Measurements from ENCODE around the gene MMEL1. TPM values are rescaled to one million over a fixed set of nuclear protein-coding genes. Genes with fewer than 3 reads are reported as not detected.
"Not testable (repeated sequence)": the region's sequence is repeated elsewhere in the genome, so short reads cannot be mapped to it uniquely, and the experiment has no call there.

The MMEL1 gene
- total and polyA plus RNA-seq, 4 experiments from 2014 or later = 0.67 to 8.1 (median 3.2) TPM

DNA sequence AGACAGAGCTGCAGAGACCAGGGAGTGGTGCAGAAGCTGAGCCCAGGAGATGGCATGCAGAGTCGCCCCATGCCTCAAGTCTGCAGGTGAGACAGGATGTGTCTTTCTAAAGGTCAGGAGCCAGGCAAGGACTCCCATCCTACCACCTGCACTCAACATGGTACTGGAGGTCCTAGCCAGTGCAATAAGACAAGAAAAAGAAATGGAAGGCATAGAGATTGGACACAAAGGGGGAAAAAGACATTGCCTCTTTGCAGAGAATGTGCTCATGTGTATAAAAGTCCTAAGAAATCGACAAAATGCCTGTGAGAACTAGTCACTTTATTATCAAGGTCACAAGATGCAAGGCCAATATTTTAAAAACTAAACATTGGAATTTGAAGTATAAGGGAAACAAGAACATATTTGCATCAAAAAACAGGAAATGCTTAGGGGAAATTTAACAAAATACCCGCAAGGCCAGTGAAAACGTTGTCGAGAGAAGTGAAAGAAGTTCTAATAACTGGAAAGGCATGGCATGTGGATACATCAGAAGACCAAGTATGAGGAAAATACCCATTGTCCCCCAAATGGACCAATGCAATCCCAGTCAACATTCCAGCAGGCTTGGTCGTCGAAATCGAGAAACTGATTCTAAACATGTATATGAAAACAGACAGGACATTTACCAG lies 59.4 kb downstream of the MMEL1 start:
- H3K9me3 Mint-ChIP-seq = peaks cover 0 to 14% (median 5%) of the 10 kb centered on the region in 8 donors
- POLR2A ChIA-PET (ENCODE audit: partially characterized antibody) = interaction anchor here (2.0 kb wide), 1 partner anchor 12 kb away, joined by 5 read pairs; no protein-coding TSS in a partner anchor
- H3K4me3 Mint-ChIP-seq = peak overlapping the region in 2 of 8 donors; percentile 7 to 17

GRCh38 chr1:2571348-2571747 lies 61.5 kb downstream of the MMEL1 start:
- Histone ChIP-seq H3K4me1 (ENCODE audit: insufficient read depth, low read length) (peaks cover 5% of the 10 kb centered on the region), H3K27ac (ENCODE audit: low read depth, low read length) (no peak overlapping the region), H3K4me3 (ENCODE audit: low read length in 2 of 2) (no peak overlapping the region), H3K27me3 (ENCODE audit: insufficient read depth, low read length) (no peaks in the 10 kb centered on the region), H3K36me3 (ENCODE audit: insufficient read depth, low read length) (no peaks in the 10 kb centered on the region), H3K9me3 (ENCODE audit: control insufficient read depth in 1 of 2, low read length in 2 of 2) (no peaks in the 10 kb centered on the region)
- Mint-ChIP-seq H3K36me3 (peaks cover 0 to 4% of the 10 kb centered on the region in 2 donors), H3K9me3 (peaks cover 0 to 14% (median 5%) of the 10 kb centered on the region in 8 donors), H3K27me3 (no peaks in the 10 kb centered on the region), H3K27ac (peak overlapping the region in 1 of 7 donors; percentile 68), H3K4me1 (peaks cover 1 to 15% (median 9%) of the 10 kb centered on the region in 4 donors), H3K4me3 (no peak overlapping the region)
- CTCF ChIA-PET (ENCODE audit: partially characterized antibody) = interaction anchor here (1.7 kb wide), 1 partner anchor 10 kb away, joined by 11 read pairs; no protein-coding TSS in a partner anchor
- POLR2A ChIA-PET (ENCODE audit: partially characterized antibody) = interaction anchor here (1.4 to 2.0 kb wide), 2 partner anchors 10 to 15 kb away, joined by 5 to 8 read pairs; partner anchors contain the start of gene TNFRSF14
- DNase-seq = no peak
- intact Hi-C loops (cut with micrococcal nuclease) = no loop called here

More for the DNA sequence above, 59.4 kb downstream of the MMEL1 start:
- Histone ChIP-seq H3K27me3 (ENCODE audit: insufficient read depth, low read length) (no peaks in the 10 kb centered on the region), H3K9me3 (ENCODE audit: control insufficient read depth in 1 of 2, low read length in 2 of 2) (no peaks in the 10 kb centered on the region), H3K36me3 (ENCODE audit: insufficient read depth, low read length) (no peaks in the 10 kb centered on the region), H3K4me1 (ENCODE audit: insufficient read depth, low read length) (peaks cover 26% of the 10 kb centered on the region), H3K4me3 (ENCODE audit: low read length in 2 of 2) (no peak overlapping the region), H3K27ac (ENCODE audit: low read depth, low read length) (no peak overlapping the region)
- no peaks in the 10 kb centered on the region for H3K27me3 Mint-ChIP-seq
- H3K4me1 Mint-ChIP-seq = peaks cover 6 to 35% (median 18%) of the 10 kb centered on the region in 4 donors
- DNase-seq = no peak
- CTCF ChIA-PET (ENCODE audit: partially characterized antibody) = interaction anchor here (1.4 kb wide), 1 partner anchor 12 kb away, joined by 5 read pairs; no protein-coding TSS in a partner anchor
- peaks cover 0 to 4% of the 10 kb centered on the region in 2 donors for H3K36me3 Mint-ChIP-seq
- peak overlapping the region in 4 of 7 donors; percentile 33 to 46 (median 39) for H3K27ac Mint-ChIP-seq
- intact Hi-C loops (cut with micrococcal nuclease) = no loop called here

GRCh38 chr1:2570332-2570731 lies 62.5 kb downstream of the MMEL1 start:
- no peak overlapping the region for H3K27ac ChIP-seq (ENCODE audit: low read depth, low read length)
- intact Hi-C loops (cut with micrococcal nuclease) = no loop called here
- Mint-ChIP-seq H3K36me3 (peaks cover 0 to 4% of the 10 kb centered on the region in 2 donors), H3K9me3 (peaks cover 0 to 14% (median 5%) of the 10 kb centered on the region in 8 donors), H3K4me3 (no peak overlapping the region), H3K27me3 (no peaks in the 10 kb centered on the region), H3K4me1 (peaks cover 1 to 9% (median 4%) of the 10 kb centered on the region in 4 donors), H3K27ac (peak overlapping the region in 1 of 7 donors; percentile 12)
- no peak for DNase-seq
- H3K36me3 ChIP-seq (ENCODE audit: insufficient read depth, low read length) = no peaks in the 10 kb centered on the region
- no peaks in the 10 kb centered on the region for H3K9me3 ChIP-seq (ENCODE audit: control insufficient read depth in 1 of 2, low read length in 2 of 2)
- POLR2A ChIA-PET (ENCODE audit: partially characterized antibody) = no interaction called here
- no peaks in the 10 kb centered on the region for H3K27me3 ChIP-seq (ENCODE audit: insufficient read depth, low read length)
- no peak overlapping the region for H3K4me3 ChIP-seq (ENCODE audit: low read length in 2 of 2)
- no peaks in the 10 kb centered on the region for H3K4me1 ChIP-seq (ENCODE audit: insufficient read depth, low read length)
- CTCF ChIA-PET (ENCODE audit: partially characterized antibody) = interaction anchor here (1.7 kb wide), 1 partner anchor 9 kb away, joined by 11 read pairs; no protein-coding TSS in a partner anchor

DNA sequence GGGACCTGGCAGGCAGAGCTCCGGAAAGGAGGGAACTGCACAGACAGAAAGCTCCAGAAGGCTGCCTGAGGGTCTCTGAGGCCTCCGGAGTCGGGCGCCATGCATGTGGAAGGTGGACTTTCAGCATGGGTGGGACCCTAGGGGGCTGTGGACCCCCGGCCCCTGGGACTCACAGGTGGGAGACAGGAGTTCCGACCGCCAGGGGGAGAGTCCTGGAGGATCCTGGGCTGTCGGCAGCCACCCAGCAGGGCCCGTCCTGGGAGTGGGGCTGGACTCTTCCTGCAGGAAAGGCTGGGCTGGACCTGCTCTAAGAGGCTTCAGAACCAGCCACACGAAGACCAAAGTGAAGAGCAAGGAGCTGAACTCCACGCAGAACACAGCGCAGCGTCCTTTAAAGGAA lies 63.1 kb downstream of the MMEL1 start:
- H3K27ac Mint-ChIP-seq; H3K4me1 Mint-ChIP-seq; intact Hi-C loops (cut with micrococcal nuclease); CTCF ChIA-PET (ENCODE audit: partially characterized antibody); DNase-seq; H3K27me3 Mint-ChIP-seq; H3K9me3 ChIP-seq (ENCODE audit: control insufficient read depth in 1 of 2, low read length in 2 of 2); H3K36me3 ChIP-seq (ENCODE audit: insufficient read depth, low read length); H3K27ac ChIP-seq (ENCODE audit: low read depth, low read length); H3K27me3 ChIP-seq (ENCODE audit: insufficient read depth, low read length); H3K4me1 ChIP-seq (ENCODE audit: insufficient read depth, low read length); H3K4me3 ChIP-seq (ENCODE audit: low read length in 2 of 2); H3K4me3 Mint-ChIP-seq; H3K36me3 Mint-ChIP-seq: not testable (repeated sequence)
- POLR2A ChIA-PET (ENCODE audit: partially characterized antibody) = interaction anchor here (0.7 kb wide), 1 partner anchor 13 kb away, joined by 3 read pairs; the partner anchor contains the start of gene TNFRSF14
- peaks cover 0 to 14% (median 5%) of the 10 kb centered on the region in 8 donors for H3K9me3 Mint-ChIP-seq

GRCh38 chr1:2569060-2569459 lies 63.8 kb downstream of the MMEL1 start:
- Mint-ChIP-seq H3K4me1 (peaks cover 1 to 8% (median 4%) of the 10 kb centered on the region in 4 donors), H3K4me3 (no peak overlapping the region), H3K27ac (no peak overlapping the region), H3K27me3 (no peaks in the 10 kb centered on the region), H3K36me3 (peaks cover 2 to 4% of the 10 kb centered on the region in 2 donors), H3K9me3 (peaks cover 0 to 14% (median 5%) of the 10 kb centered on the region in 8 donors)
- Histone ChIP-seq H3K4me1 (ENCODE audit: insufficient read depth, low read length) (no peaks in the 10 kb centered on the region), H3K4me3 (ENCODE audit: low read length in 2 of 2) (no peak overlapping the region), H3K27ac (ENCODE audit: low read depth, low read length) (no peak overlapping the region), H3K36me3 (ENCODE audit: insufficient read depth, low read length) (no peaks in the 10 kb centered on the region), H3K27me3 (ENCODE audit: insufficient read depth, low read length) (no peaks in the 10 kb centered on the region), H3K9me3 (ENCODE audit: control insufficient read depth in 1 of 2, low read length in 2 of 2) (no peaks in the 10 kb centered on the region)
- POLR2A ChIA-PET (ENCODE audit: partially characterized antibody) = interaction anchor here (0.7 kb wide), 1 partner anchor 13 kb away, joined by 3 read pairs; the partner anchor contains the start of gene TNFRSF14
- DNase-seq = no peak
- intact Hi-C loops (cut with micrococcal nuclease) = no loop called here
- CTCF ChIA-PET (ENCODE audit: partially characterized antibody) = no interaction called here

DNA sequence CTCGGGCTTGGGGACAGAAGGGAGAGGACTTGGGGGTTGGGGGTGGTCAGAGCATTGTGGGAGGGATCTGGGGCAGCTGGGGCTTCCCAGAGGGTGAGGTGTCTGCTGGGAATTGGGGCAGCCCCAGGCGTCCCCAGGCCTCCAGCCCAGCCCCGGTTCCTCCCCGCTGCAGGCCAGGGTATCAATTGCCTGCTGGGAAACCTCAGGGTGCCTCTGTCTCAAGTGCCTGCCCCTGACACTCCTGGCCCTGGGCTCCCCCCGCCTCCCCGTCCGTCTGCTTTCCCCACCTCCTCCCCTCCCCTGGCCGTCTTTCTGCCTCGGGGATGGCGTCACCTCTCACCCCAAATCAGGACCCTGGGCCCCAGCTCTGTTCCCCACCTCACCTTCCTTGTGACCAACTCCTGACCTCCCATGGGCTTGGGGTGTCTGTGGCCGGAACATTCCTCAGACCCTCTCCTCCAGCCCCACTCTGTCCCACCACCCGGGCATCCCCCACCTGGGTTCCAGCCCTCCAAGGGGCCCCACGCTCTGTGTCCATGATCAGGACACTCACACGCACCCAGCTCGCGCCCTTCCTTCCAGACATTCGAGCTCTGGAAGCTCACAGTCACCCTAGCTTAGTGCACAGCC lies 64.5 kb downstream of the MMEL1 start:
- H3K36me3 ChIP-seq (ENCODE audit: insufficient read depth, low read length); H3K36me3 Mint-ChIP-seq; H3K27me3 Mint-ChIP-seq; CTCF ChIA-PET (ENCODE audit: partially characterized antibody); H3K4me1 ChIP-seq (ENCODE audit: insufficient read depth, low read length); H3K27ac ChIP-seq (ENCODE audit: low read depth, low read length); H3K27me3 ChIP-seq (ENCODE audit: insufficient read depth, low read length); DNase-seq; intact Hi-C loops (cut with micrococcal nuclease); H3K27ac Mint-ChIP-seq; H3K4me3 ChIP-seq (ENCODE audit: low read length in 2 of 2); H3K9me3 Mint-ChIP-seq; H3K4me1 Mint-ChIP-seq; H3K4me3 Mint-ChIP-seq; H3K9me3 ChIP-seq (ENCODE audit: control insufficient read depth in 1 of 2, low read length in 2 of 2): not testable (repeated sequence)
- POLR2A ChIA-PET (ENCODE audit: partially characterized antibody) = interaction anchor here (0.7 kb wide), 1 partner anchor 18 kb away, joined by 3 read pairs; no protein-coding TSS in a partner anchor

- peaks cover 0 to 11% of the 10 kb centered on the region in 2 donors for H3K36me3 Mint-ChIP-seq
- H3K27me3 ChIP-seq (ENCODE audit: insufficient read depth, low read length) = no peaks in the 10 kb centered on the region
Observed at GRCh38 chr1:2567083-2567679, 65.6 kb downstream of the MMEL1 start.

More at GRCh38 chr1:2567083-2567679, 65.6 kb downstream of the MMEL1 start:
- Mint-ChIP-seq H3K4me3 (no peak overlapping the region), H3K4me1 (peaks cover 0 to 4% (median 0%) of the 10 kb centered on the region in 4 donors), H3K27ac (no peak overlapping the region), H3K27me3 (no peaks in the 10 kb centered on the region), H3K9me3 (no peaks in the 10 kb centered on the region)
- Histone ChIP-seq H3K9me3 (ENCODE audit: control insufficient read depth in 1 of 2, low read length in 2 of 2) (no peaks in the 10 kb centered on the region), H3K27ac (ENCODE audit: low read depth, low read length) (no peak overlapping the region), H3K4me3 (ENCODE audit: low read length in 2 of 2) (no peak overlapping the region), H3K36me3 (ENCODE audit: insufficient read depth, low read length) (peaks cover 12% of the 10 kb centered on the region), H3K4me1 (ENCODE audit: insufficient read depth, low read length) (no peaks in the 10 kb centered on the region)
- CTCF ChIA-PET (ENCODE audit: partially characterized antibody) = no interaction called here
- DNase-seq = no peak
- intact Hi-C loops (cut with micrococcal nuclease) = no loop called here
- POLR2A ChIA-PET (ENCODE audit: partially characterized antibody) = interaction anchor here (0.6 kb wide), 1 partner anchor 954 kb away, joined by 3 read pairs; no protein-coding TSS in a partner anchor
